Fibroblast of lung (primary cell): Measurements from ENCODE around the gene TRAPPC2.

Experiments
- CTCF ChIP-seq, 2 donors: IDR thresholded peaks in 1 of 2; conservative IDR thresholded peaks in 1 of 2; 1 replicate in 1 of 2; 2 replicates in 1 of 2; pipeline ENCODE4 v1.5.1; 2011 to 2012; ENCODE audit warnings: low read length in 2 of 2, control low read depth in 1 of 2, inconsistent platforms in 1 of 2, low read depth in 1 of 2, mild to moderate bottlenecking in 1 of 2
- EZH2 ChIP-seq: IDR thresholded peaks from 2 replicates; pipeline ENCODE4 v1.5.1; 2012; ENCODE audit warnings: low read length, control low read depth, mild to moderate bottlenecking; ENCODE audit errors: missing control alignments

- no peak for TF ChIP-seq CTCF (conservative IDR thresholded peaks at IDR 0.05 in 1 of 2, IDR thresholded peaks at IDR 0.05 in 1 of 2; ENCODE audit: low read depth in 1 of 2, low read length in 2 of 2)
- TF ChIP-seq EZH2, result no peak
These were observed 17.7 kb upstream of the TRAPPC2 start for GRCh38 chrX:13752141-13752540.
